SK-N-SH (cell line): Measurements from ENCODE around the gene FBXO36. TPM values are rescaled to one million over a fixed set of nuclear protein-coding genes. Genes with fewer than 3 reads are reported as not detected.

Experiments
- CTCF ChIA-PET: fragments of 300-600, 350-600 bp; formaldehyde crosslinking; extraction: SDS; loops from one replicate; lab custom pipeline; 2021; lab: Yijun Ruan, JAX
- POLR2A ChIA-PET: fragments of 350-600 bp; sonication (Branson Sonifier 250); formaldehyde crosslinking; extraction: SDS; loops from one replicate; lab custom pipeline; 2020; ENCODE audit warnings: antibody characterized with exemption, inconsistent platforms; lab: Yijun Ruan, JAX
- DNase-seq: peaks from one replicate; pipeline ENCODE4 v3.0.0; 2012
- H2AFZ ChIP-seq: fragments of 200-600 bp; sonication (generic); 2 replicates; pipeline ENCODE4 v1.8.1; 2016; ENCODE audit warnings: antibody characterized with exemption, mild to moderate bottlenecking, low read depth
- H3F3A ChIP-seq: fragments of 200-600 bp; sonication (generic); replicated peaks from 2 replicates; pipeline ENCODE3; 2016; ENCODE audit warnings: antibody characterized with exemption, mild to moderate bottlenecking; ENCODE audit not compliant: insufficient read depth
- H3K27ac ChIP-seq, 2 experiments: fragments of 200-500 bp in 1 of 2; fragments of 200-600 bp in 1 of 2; sonication (Bioruptor generic) in 1 of 2; sonication (generic), shearing (Covaris generic) in 1 of 2; 2 replicates each; pipeline versions ENCODE4 v1.5.1 to v1.6.1; 2014 to 2016; ENCODE audit warnings: low read depth in 2 of 2, inconsistent platforms in 1 of 2, low read length in 1 of 2, mild to moderate bottlenecking in 1 of 2, mixed read lengths in 1 of 2
- H3K27me3 ChIP-seq: fragments of 200-600 bp; sonication (generic), shearing (Covaris generic); 2 replicates; pipeline ENCODE4 v1.6.1; 2016; ENCODE audit warnings: mixed run types; ENCODE audit not compliant: insufficient read depth
- H3K36me3 ChIP-seq, 2 experiments: fragments of 200-500 bp in 1 of 2; fragments of 200-600 bp in 1 of 2; sonication (Bioruptor generic) in 1 of 2; sonication (generic) in 1 of 2; replicated peaks in 1 of 2; 2 replicates each; pipeline versions ENCODE3 to v1.5.1; 2014 to 2016; ENCODE audit warnings: low read length in 1 of 2, mild to moderate bottlenecking in 1 of 2; ENCODE audit not compliant: insufficient read depth in 2 of 2, control insufficient read depth in 1 of 2
- H3K4me1 ChIP-seq, 2 experiments: fragments of 200-500 bp in 1 of 2; fragments of 200-600 bp in 1 of 2; sonication (Bioruptor generic) in 1 of 2; sonication (generic), shearing (Covaris generic) in 1 of 2; 2 replicates each; pipeline versions ENCODE4 v1.5.1 to v1.6.1; 2014 to 2016; ENCODE audit warnings: low read depth in 1 of 2, low read length in 1 of 2, mixed run types in 1 of 2; ENCODE audit not compliant: insufficient read depth in 2 of 2, control insufficient read depth in 1 of 2
- H3K4me2 ChIP-seq: fragments of 200-600 bp; sonication (generic), shearing (Covaris generic); 2 replicates; pipeline ENCODE4 v1.6.1; 2017; ENCODE audit warnings: mixed run types
- H3K4me3 ChIP-seq, 2 experiments: fragments of 200-500 bp in 1 of 2; fragments of 200-600 bp in 1 of 2; sonication (Bioruptor generic) in 1 of 2; sonication (generic), shearing (Covaris generic) in 1 of 2; 2 replicates each; pipeline versions ENCODE4 v1.5.1 to v1.8.1; 2014 to 2016; ENCODE audit warnings: low read depth in 2 of 2, inconsistent platforms in 1 of 2, low read length in 1 of 2, mild to moderate bottlenecking in 1 of 2, mixed read lengths in 1 of 2, moderate library complexity in 1 of 2
- H3K79me2 ChIP-seq: fragments of 200-600 bp; sonication (generic); 2 replicates; pipeline ENCODE4 v1.8.1; 2017; ENCODE audit warnings: mild to moderate bottlenecking; ENCODE audit not compliant: insufficient read depth
- H3K9ac ChIP-seq: fragments of 200-600 bp; sonication (generic); 2 replicates; pipeline ENCODE4 v1.6.1; 2017; ENCODE audit warnings: mixed run types
- H3K9me2 ChIP-seq: fragments of 200-600 bp; sonication (generic); 2 replicates; pipeline ENCODE4 v1.6.1; 2017; ENCODE audit warnings: mixed run types
- H3K9me3 ChIP-seq: fragments of 200-600 bp; sonication (generic); 2 replicates; pipeline ENCODE4 v1.6.1; 2017; ENCODE audit warnings: mixed run types, mild to moderate bottlenecking, moderate library complexity
- H4K20me1 ChIP-seq: fragments of 200-600 bp; sonication (generic); 2 replicates; pipeline ENCODE4 v1.6.1; 2017; ENCODE audit warnings: mild to moderate bottlenecking, mixed run types; ENCODE audit not compliant: insufficient read depth
- EP300 ChIP-seq, 2 experiments: IDR thresholded peaks; 2 replicates each; pipeline versions ENCODE4 v1.4.0 to v1.6.1; 2012; ENCODE audit warnings: borderline replicate concordance in 1 of 2, low read depth in 1 of 2, low read length in 1 of 2
- EZH2phosphoT487 ChIP-seq: fragments of 200-600 bp; sonication (generic); IDR thresholded peaks from 2 replicates; pipeline ENCODE4 v1.6.1; 2017; ENCODE audit warnings: low read depth, mixed run types, mild to moderate bottlenecking, antibody characterized with exemption, moderate library complexity, borderline replicate concordance
- JUND ChIP-seq: IDR thresholded peaks from 2 replicates; pipeline ENCODE4 v1.4.0; 2012
- MEF2A ChIP-seq: IDR thresholded peaks from 2 replicates; pipeline ENCODE4 v1.4.0; 2012; ENCODE audit warnings: low read depth, borderline replicate concordance
- MXI1 ChIP-seq: IDR thresholded peaks from 2 replicates; pipeline ENCODE4 v1.6.1; 2012; ENCODE audit warnings: mild to moderate bottlenecking, low read depth, low read length, improper control_type of control experiment
- RAD21 ChIP-seq: IDR thresholded peaks from 2 replicates; pipeline ENCODE4 v1.6.1; 2012; ENCODE audit warnings: mild to moderate bottlenecking, low read length
- RCOR1 ChIP-seq: fragments of 150-350 bp; IDR thresholded peaks from 2 replicates; pipeline ENCODE4 v1.6.1; 2017; ENCODE audit warnings: antibody characterized with exemption, low read length
- RFX5 ChIP-seq: IDR thresholded peaks from 2 replicates; pipeline ENCODE4 v1.6.1; 2012; ENCODE audit warnings: mild to moderate bottlenecking, improper control_type of control experiment, low read length
- SIN3A ChIP-seq: IDR thresholded peaks from 2 replicates; pipeline ENCODE4 v1.6.1; 2012; ENCODE audit warnings: low read depth, mild to moderate bottlenecking, low read length, moderate library complexity, borderline replicate concordance
- SMC3 ChIP-seq: IDR thresholded peaks from 2 replicates; pipeline ENCODE4 v1.6.1; 2012; ENCODE audit warnings: low read depth, low read length, improper control_type of control experiment
- TCF12 ChIP-seq: IDR thresholded peaks from 2 replicates; pipeline ENCODE4 v1.4.0; 2012
- TEAD4 ChIP-seq: IDR thresholded peaks from 2 replicates; pipeline ENCODE4 v1.4.0; 2012; ENCODE audit warnings: mild to moderate bottlenecking, borderline replicate concordance; ENCODE audit not compliant: insufficient read depth
- USF2 ChIP-seq: fragments of 150-350 bp; IDR thresholded peaks from 2 replicates; pipeline ENCODE4 v1.6.1; 2017; ENCODE audit warnings: antibody characterized with exemption, low read length, low read depth, borderline replicate concordance
- ZBTB33 ChIP-seq: IDR thresholded peaks from 2 replicates; pipeline ENCODE4 v1.4.0; 2012; ENCODE audit warnings: low read depth, borderline replicate concordance
- WGBS: methylation state at CpG from one replicate; pipeline ENCODE4 v1.1.6; 2017; ENCODE audit warnings: low lambda C conversion rate; 5-methylcytosine and 5-hydroxymethylcytosine counted together
- polyA plus RNA-seq, 3 experiments: library from polyadenylated mRNA; depleted of rRNA; stranded (reverse); fragments of >200 nt; gene quantifications; 2 replicates each; pipeline ENCODE4 v1.2.3, GENCODE V29; 2012
- TF ChIP-seq, protein P1 (sequence below): IDR thresholded peaks from 2 replicates; pipeline ENCODE4 v1.4.0; 2012; ENCODE audit warnings: low read depth, borderline replicate concordance
- TF ChIP-seq, protein P2 (sequence below): IDR thresholded peaks from 2 replicates; pipeline ENCODE4; 2012
- TF ChIP-seq, protein P3 (sequence below): fragments of 200-600 bp; sonication (generic); IDR thresholded peaks from 2 replicates; pipeline ENCODE4 v1.6.1; 2017; ENCODE audit warnings: antibody characterized with exemption, mild to moderate bottlenecking, moderate library complexity

The FBXO36 gene
- polyA plus RNA-seq, 1 of the 3 experiments (the other 2 are of a cell fraction) = 3.9 TPM

- no peak overlapping the region for H3K4me3 ChIP-seq
- no peaks in the 10 kb centered on the region for H3K27me3 ChIP-seq
- WGBS = 100% methylated on average over 2 of the region's 2 CpGs
- ChIA-PET CTCF (no interaction called here), POLR2A (no interaction called here)
- TF ChIP-seq, protein P1, sequence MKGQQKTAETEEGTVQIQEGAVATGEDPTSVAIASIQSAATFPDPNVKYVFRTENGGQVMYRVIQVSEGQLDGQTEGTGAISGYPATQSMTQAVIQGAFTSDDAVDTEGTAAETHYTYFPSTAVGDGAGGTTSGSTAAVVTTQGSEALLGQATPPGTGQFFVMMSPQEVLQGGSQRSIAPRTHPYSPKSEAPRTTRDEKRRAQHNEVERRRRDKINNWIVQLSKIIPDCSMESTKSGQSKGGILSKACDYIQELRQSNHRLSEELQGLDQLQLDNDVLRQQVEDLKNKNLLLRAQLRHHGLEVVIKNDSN = no peak
- TF ChIP-seq, protein P2, sequence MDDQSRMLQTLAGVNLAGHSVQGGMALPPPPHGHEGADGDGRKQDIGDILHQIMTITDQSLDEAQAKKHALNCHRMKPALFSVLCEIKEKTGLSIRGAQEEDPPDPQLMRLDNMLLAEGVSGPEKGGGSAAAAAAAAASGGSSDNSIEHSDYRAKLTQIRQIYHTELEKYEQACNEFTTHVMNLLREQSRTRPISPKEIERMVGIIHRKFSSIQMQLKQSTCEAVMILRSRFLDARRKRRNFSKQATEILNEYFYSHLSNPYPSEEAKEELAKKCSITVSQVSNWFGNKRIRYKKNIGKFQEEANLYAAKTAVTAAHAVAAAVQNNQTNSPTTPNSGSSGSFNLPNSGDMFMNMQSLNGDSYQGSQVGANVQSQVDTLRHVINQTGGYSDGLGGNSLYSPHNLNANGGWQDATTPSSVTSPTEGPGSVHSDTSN = no peak
- TF ChIP-seq MEF2A = no peak
- no peak for TF ChIP-seq RAD21
- TF ChIP-seq USF2 = no peak
- TF ChIP-seq TCF12 = no peak
- TF ChIP-seq EP300 (IDR thresholded peaks at IDR 0.05; ENCODE audit: borderline replicate concordance in 1 of 2, low read depth in 1 of 2, low read length in 1 of 2) = no peak
- no peak for TF ChIP-seq TEAD4
- TF ChIP-seq SIN3A = no peak
- TF ChIP-seq ZBTB33 = no peak
- TF ChIP-seq RFX5 = no peak
- TF ChIP-seq JUND = no peak
- TF ChIP-seq, protein P3, sequence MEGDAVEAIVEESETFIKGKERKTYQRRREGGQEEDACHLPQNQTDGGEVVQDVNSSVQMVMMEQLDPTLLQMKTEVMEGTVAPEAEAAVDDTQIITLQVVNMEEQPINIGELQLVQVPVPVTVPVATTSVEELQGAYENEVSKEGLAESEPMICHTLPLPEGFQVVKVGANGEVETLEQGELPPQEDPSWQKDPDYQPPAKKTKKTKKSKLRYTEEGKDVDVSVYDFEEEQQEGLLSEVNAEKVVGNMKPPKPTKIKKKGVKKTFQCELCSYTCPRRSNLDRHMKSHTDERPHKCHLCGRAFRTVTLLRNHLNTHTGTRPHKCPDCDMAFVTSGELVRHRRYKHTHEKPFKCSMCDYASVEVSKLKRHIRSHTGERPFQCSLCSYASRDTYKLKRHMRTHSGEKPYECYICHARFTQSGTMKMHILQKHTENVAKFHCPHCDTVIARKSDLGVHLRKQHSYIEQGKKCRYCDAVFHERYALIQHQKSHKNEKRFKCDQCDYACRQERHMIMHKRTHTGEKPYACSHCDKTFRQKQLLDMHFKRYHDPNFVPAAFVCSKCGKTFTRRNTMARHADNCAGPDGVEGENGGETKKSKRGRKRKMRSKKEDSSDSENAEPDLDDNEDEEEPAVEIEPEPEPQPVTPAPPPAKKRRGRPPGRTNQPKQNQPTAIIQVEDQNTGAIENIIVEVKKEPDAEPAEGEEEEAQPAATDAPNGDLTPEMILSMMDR = no peak
- no peak for TF ChIP-seq EZH2phosphoT487
- no peak for TF ChIP-seq MXI1
- TF ChIP-seq RCOR1 = no peak
- TF ChIP-seq SMC3 = no peak
- H3K4me2 ChIP-seq = no peak overlapping the region
- H3K9me3 ChIP-seq = no peaks in the 10 kb centered on the region
- peaks cover 15 to 51% of the 10 kb centered on the region in 2 experiments for H3K36me3 ChIP-seq
- H4K20me1 ChIP-seq = peaks cover 98% of the 10 kb centered on the region
- H3F3A ChIP-seq = peaks cover 20% of the 10 kb centered on the region
- H2AFZ ChIP-seq = no peak overlapping the region
- peaks cover 0 to 13% of the 10 kb centered on the region in 2 experiments; a peak in 1 of 4 replicates for H3K4me1 ChIP-seq
- no peaks in the 10 kb centered on the region for H3K9me2 ChIP-seq
- H3K9ac ChIP-seq = no peak overlapping the region
- no peak for DNase-seq
- H3K79me2 ChIP-seq = peaks cover 99% of the 10 kb centered on the region
- no peak overlapping the region for H3K27ac ChIP-seq
Observed at GRCh38 chr2:229905601-229906000, 16.7 kb upstream of the FBXO36 start.
